A549 (cell line): ENCODE measurements around the gene KCNA5. TPM values are rescaled to one million over a fixed set of nuclear protein-coding genes. Genes with fewer than 3 reads are reported as not detected.

ENCODE experiments used
- ATAC-seq, 2 experiments: fragments of 200-7000 bp in 1 of 2; fragments of >200 bp in 1 of 2; cut with Nextera tagmentation in 1 of 2; cut with Tn5 transposase in 1 of 2; 3 replicates each; pipeline versions ENCODE4 v1.8.0 to v1.9.1; 2018 to 2020; ENCODE audit warnings: mild to moderate bottlenecking in 1 of 2, moderate library complexity in 1 of 2
- CTCF ChIA-PET: fragments of 300-600 bp; sonication (Branson Sonifier 250); formaldehyde crosslinking; extraction: SDS; loops from one replicate; lab custom pipeline; 2021; ENCODE audit warnings: antibody characterized with exemption, inconsistent platforms; lab: Yijun Ruan, JAX
- POLR2A ChIA-PET: fragments of 350-600 bp; formaldehyde crosslinking; extraction: SDS; loops from one replicate; lab custom pipeline; 2021; ENCODE audit warnings: antibody characterized with exemption, inconsistent platforms; lab: Yijun Ruan, JAX
- DNase-seq, 2 experiments: peaks; one replicate each; pipeline versions ENCODE4 v3.0.0 to v3.0.0-alpha.2; 2011 to 2016; ENCODE audit warnings: low read depth in 1 of 2, low spot score in 1 of 2
- FAIRE-seq: peaks from 2 replicates; lab custom pipeline; 2011; peaks lifted over from hg19 to GRCh38; lab: Jason Lieb, UNC
- H3K27ac ChIP-seq, 2 experiments: fragments of >200 bp; sonication (Bioruptor Twin); formaldehyde crosslinking; 3 replicates each; pipeline ENCODE4 v1.5.1; 2016 to 2017
- H3K4me1 ChIP-seq: fragments of >200 bp; sonication (Bioruptor Twin); formaldehyde crosslinking; 3 replicates; pipeline ENCODE4 v1.6.1; 2016
- H3K4me2 ChIP-seq: fragments of >200 bp; sonication (Bioruptor Twin); formaldehyde crosslinking; 3 replicates; pipeline ENCODE4 v1.6.1; 2016
- H3K4me3 ChIP-seq: fragments of >200 bp; sonication (Bioruptor Twin); formaldehyde crosslinking; 3 replicates; pipeline ENCODE4 v1.5.1; 2016
- H3K9me3 ChIP-seq: fragments of >200 bp; sonication (Bioruptor Twin); formaldehyde crosslinking; 3 replicates; pipeline ENCODE4 v1.6.1; 2016
- BHLHE40 ChIP-seq: IDR thresholded peaks from 2 replicates; pipeline ENCODE4 v1.6.1; 2012; ENCODE audit warnings: low read depth, low read length, inconsistent platforms
- CEBPB ChIP-seq, 2 experiments: fragments of >200 bp in 1 of 2; sonication (Bioruptor Twin) in 1 of 2; formaldehyde crosslinking in 1 of 2; IDR thresholded peaks; 2 replicates each; pipeline ENCODE4 v1.6.1; 2012 to 2016
- CHD4 ChIP-seq: fragments of 200-600 bp; sonication (generic); IDR thresholded peaks from 2 replicates; pipeline ENCODE4 v1.6.1; 2016; ENCODE audit warnings: antibody characterized with exemption, mild to moderate bottlenecking, borderline replicate concordance
- E2F6 ChIP-seq: IDR thresholded peaks from 2 replicates; pipeline ENCODE4 v1.6.1; 2012; ENCODE audit warnings: low read depth, borderline replicate concordance
- EHF ChIP-seq: fragments of 250-450 bp; sonication (Bioruptor Pico); IDR thresholded peaks from 2 replicates; pipeline ENCODE4 v1.5.0; 2020; ENCODE audit warnings: mild to moderate bottlenecking
- EP300 ChIP-seq, 2 experiments: fragments of >200 bp; sonication (Bioruptor Twin); formaldehyde crosslinking; IDR thresholded peaks; 2 replicates in 1 of 2; 3 replicates in 1 of 2; pipeline ENCODE4 v1.6.1; 2016 to 2017
- FOSB ChIP-seq: fragments of 250-450 bp; sonication (Bioruptor Pico); IDR thresholded peaks from 2 replicates; pipeline ENCODE4 v1.5.0; 2020; ENCODE audit warnings: mild to moderate bottlenecking, moderate library complexity
- FOXS1 ChIP-seq: fragments of 250-450 bp; sonication (Bioruptor Pico); IDR thresholded peaks from 2 replicates; pipeline ENCODE4 v1.5.0; 2020; ENCODE audit warnings: mild to moderate bottlenecking, moderate library complexity
- HOXB13 ChIP-seq: fragments of 250-450 bp; sonication (Bioruptor Pico); IDR thresholded peaks from 2 replicates; pipeline ENCODE4 v1.5.0; 2020; ENCODE audit warnings: low read depth, mild to moderate bottlenecking, moderate library complexity
- HOXB5 ChIP-seq: fragments of 250-450 bp; sonication (Bioruptor Pico); IDR thresholded peaks from 2 replicates; pipeline ENCODE4 v1.5.0; 2020; ENCODE audit warnings: mild to moderate bottlenecking, moderate library complexity
- JUN ChIP-seq, 2 experiments: fragments of >200 bp; sonication (Bioruptor Twin); formaldehyde crosslinking; IDR thresholded peaks; 2 replicates in 1 of 2; 3 replicates in 1 of 2; pipeline ENCODE4 v1.6.1; 2016 to 2017
- JUNB ChIP-seq: fragments of >200 bp; sonication (Bioruptor Twin); formaldehyde crosslinking; IDR thresholded peaks from 2 replicates; pipeline ENCODE4 v1.6.1; 2016
- MYC ChIP-seq: IDR thresholded peaks from 2 replicates; pipeline ENCODE4 v1.6.1; 2012; ENCODE audit warnings: mild to moderate bottlenecking, inconsistent platforms, low read length, improper control_type of control experiment, borderline replicate concordance
- NPAS2 ChIP-seq: fragments of 250-450 bp; sonication (Bioruptor Pico); IDR thresholded peaks from 2 replicates; pipeline ENCODE4 v1.8.0; 2022; ENCODE audit warnings: mild to moderate bottlenecking, moderate library complexity, borderline replicate concordance
- RAD21 ChIP-seq, 2 experiments: fragments of >200 bp in 1 of 2; sonication (Bioruptor Twin) in 1 of 2; formaldehyde crosslinking in 1 of 2; IDR thresholded peaks in 1 of 2; conservative IDR thresholded peaks in 1 of 2; 2 replicates in 1 of 2; 3 replicates in 1 of 2; pipeline ENCODE4 v1.6.1; 2012 to 2018; ENCODE audit warnings: inconsistent platforms in 1 of 2
- RFX5 ChIP-seq: fragments of 450-650 bp; IDR thresholded peaks from 2 replicates; pipeline ENCODE4 v1.7.1; 2014; ENCODE audit warnings: antibody characterized with exemption, mild to moderate bottlenecking, moderate library complexity
- RNF2 ChIP-seq: fragments of 200-600 bp; sonication (generic); IDR thresholded peaks from 2 replicates; pipeline ENCODE4 v1.6.1; 2016; ENCODE audit warnings: low read depth, mild to moderate bottlenecking, antibody characterized with exemption, moderate library complexity, borderline replicate concordance
- SMC3 ChIP-seq: fragments of >200 bp; sonication (Bioruptor Twin); formaldehyde crosslinking; IDR thresholded peaks from 3 replicates; pipeline ENCODE4 v1.6.1; 2018; ENCODE audit warnings: inconsistent platforms
- ZC3H11A ChIP-seq: fragments of 450-650 bp; IDR thresholded peaks from 2 replicates; pipeline ENCODE4 v1.6.1; 2014; ENCODE audit warnings: antibody characterized with exemption, mild to moderate bottlenecking
- ZNF302 ChIP-seq: fragments of 250-450 bp; sonication (Bioruptor Pico); IDR thresholded peaks from 2 replicates; pipeline ENCODE4 v1.9.0; 2021; ENCODE audit warnings: inconsistent platforms, mild to moderate bottlenecking, moderate library complexity
- WGBS: methylation state at CpG from one replicate; pipeline ENCODE4 v1.1.6; 2017; ENCODE audit errors: missing lambda C conversion rate; 5-methylcytosine and 5-hydroxymethylcytosine counted together
- polyA plus RNA-seq, 4 experiments: library from polyadenylated mRNA; depleted of rRNA in 3 of 4; stranded (reverse); fragments of >200 nt; fragmentation: RNase III in 1 of 4; extraction: RNeasy Plus Mini Kit Qiagen cat#74134 plus additional on column Dnase treatment in 1 of 4; gene quantifications; 2 replicates in 3 of 4; 3 replicates in 1 of 4; pipeline ENCODE4 v1.2.3, GENCODE V29; 2011 to 2017
- TF ChIP-seq, protein P1 (sequence below): fragments of 250-450 bp; sonication (Bioruptor Pico); IDR thresholded peaks from 2 replicates; pipeline ENCODE4 v1.5.0; 2020; ENCODE audit warnings: low read depth, mild to moderate bottlenecking, moderate library complexity
- TF ChIP-seq, protein P2 (sequence below): fragments of 450-650 bp; IDR thresholded peaks from 2 replicates; pipeline ENCODE4 v1.6.1; 2014; ENCODE audit warnings: antibody characterized with exemption
- TF ChIP-seq, protein P3 (sequence below): fragments of 150-350 bp; IDR thresholded peaks from 2 replicates; pipeline ENCODE4 v1.6.1; 2014; ENCODE audit warnings: low read depth, mild to moderate bottlenecking, low read length

The KCNA5 gene
- polyA plus RNA-seq, 2 of the 4 experiments (the other 2 are of a cell fraction), result not detected

DNA sequence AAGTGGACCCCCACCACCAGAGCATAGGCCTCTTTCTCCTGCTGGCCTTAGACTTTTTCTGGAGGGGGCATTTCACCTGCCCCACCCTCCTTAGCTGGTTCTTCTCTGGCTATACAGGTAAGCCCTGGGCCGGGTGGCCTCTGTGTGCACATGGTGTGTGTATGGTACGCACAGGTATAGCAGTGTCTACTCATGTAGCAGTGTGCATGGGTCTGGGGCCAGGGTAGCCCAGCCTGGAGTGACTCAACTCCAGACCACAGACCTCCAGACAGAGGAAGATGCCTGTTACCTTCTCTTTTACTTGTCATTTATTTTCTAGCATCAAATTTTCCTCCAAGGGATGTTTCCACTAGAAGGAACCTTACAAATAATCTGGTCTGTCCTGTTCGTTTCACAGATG is 6.9 kb downstream of the KCNA5 start:
- DNase-seq (no peak), ATAC-seq (no peak), FAIRE-seq (no peak)
- H3K27ac ChIP-seq, result no peak overlapping the region
- H3K4me2 ChIP-seq, result no peak overlapping the region
- no peaks in the 10 kb centered on the region for H3K9me3 ChIP-seq
- no peaks in the 10 kb centered on the region for H3K4me1 ChIP-seq
- ChIA-PET POLR2A (no interaction called here), CTCF (interaction anchor here (0.7 to 1.3 kb wide), 3 partner anchors 16 to 53 kb away, joined by 3 to 4 read pairs (median 3); no protein-coding TSS in a partner anchor)
- TF ChIP-seq NPAS2 (CRISPR knock-in tag), result no peak
- TF ChIP-seq JUNB, result no peak
- TF ChIP-seq HOXB13 (CRISPR knock-in tag), result no peak
- no peak for TF ChIP-seq JUN (IDR thresholded peaks at IDR 0.05)
- TF ChIP-seq CHD4, result no peak
- no peak for TF ChIP-seq RFX5
- TF ChIP-seq, protein P1, sequence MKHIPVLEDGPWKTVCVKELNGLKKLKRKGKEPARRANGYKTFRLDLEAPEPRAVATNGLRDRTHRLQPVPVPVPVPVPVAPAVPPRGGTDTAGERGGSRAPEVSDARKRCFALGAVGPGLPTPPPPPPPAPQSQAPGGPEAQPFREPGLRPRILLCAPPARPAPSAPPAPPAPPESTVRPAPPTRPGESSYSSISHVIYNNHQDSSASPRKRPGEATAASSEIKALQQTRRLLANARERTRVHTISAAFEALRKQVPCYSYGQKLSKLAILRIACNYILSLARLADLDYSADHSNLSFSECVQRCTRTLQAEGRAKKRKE (CRISPR knock-in tag), result no peak
- TF ChIP-seq, protein P2, sequence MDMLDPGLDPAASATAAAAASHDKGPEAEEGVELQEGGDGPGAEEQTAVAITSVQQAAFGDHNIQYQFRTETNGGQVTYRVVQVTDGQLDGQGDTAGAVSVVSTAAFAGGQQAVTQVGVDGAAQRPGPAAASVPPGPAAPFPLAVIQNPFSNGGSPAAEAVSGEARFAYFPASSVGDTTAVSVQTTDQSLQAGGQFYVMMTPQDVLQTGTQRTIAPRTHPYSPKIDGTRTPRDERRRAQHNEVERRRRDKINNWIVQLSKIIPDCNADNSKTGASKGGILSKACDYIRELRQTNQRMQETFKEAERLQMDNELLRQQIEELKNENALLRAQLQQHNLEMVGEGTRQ, result no peak
- no peak for TF ChIP-seq BHLHE40
- no peak for TF ChIP-seq HOXB5 (CRISPR knock-in tag)
- no peak for TF ChIP-seq MYC
- WGBS, result 10% methylated on average over 3 of the region's 3 CpGs
- no peak overlapping the region for H3K4me3 ChIP-seq

- no peak for DNase-seq
- ChIA-PET CTCF (interaction anchor here (1.3 to 2.0 kb wide), 2 partner anchors 8 to 28 kb away, joined by 3 to 4 read pairs; no protein-coding TSS in a partner anchor), POLR2A (no interaction called here)
These were observed 7.7 kb downstream of the KCNA5 start for GRCh38 chr12:5051334-5051733.

More at GRCh38 chr12:5051334-5051733, 7.7 kb downstream of the KCNA5 start:
- no peak overlapping the region for H3K4me3 ChIP-seq
- no peak for TF ChIP-seq RFX5
- TF ChIP-seq FOSB (CRISPR knock-in tag), result no peak
- TF ChIP-seq RNF2, result no peak
- TF ChIP-seq ZNF302, result no peak
- TF ChIP-seq NPAS2 (CRISPR knock-in tag), result no peak
- no peak for TF ChIP-seq FOXS1 (CRISPR knock-in tag)
- TF ChIP-seq HOXB13 (CRISPR knock-in tag), result no peak
- TF ChIP-seq, protein P3, sequence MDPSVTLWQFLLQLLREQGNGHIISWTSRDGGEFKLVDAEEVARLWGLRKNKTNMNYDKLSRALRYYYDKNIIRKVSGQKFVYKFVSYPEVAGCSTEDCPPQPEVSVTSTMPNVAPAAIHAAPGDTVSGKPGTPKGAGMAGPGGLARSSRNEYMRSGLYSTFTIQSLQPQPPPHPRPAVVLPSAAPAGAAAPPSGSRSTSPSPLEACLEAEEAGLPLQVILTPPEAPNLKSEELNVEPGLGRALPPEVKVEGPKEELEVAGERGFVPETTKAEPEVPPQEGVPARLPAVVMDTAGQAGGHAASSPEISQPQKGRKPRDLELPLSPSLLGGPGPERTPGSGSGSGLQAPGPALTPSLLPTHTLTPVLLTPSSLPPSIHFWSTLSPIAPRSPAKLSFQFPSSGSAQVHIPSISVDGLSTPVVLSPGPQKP, result no peak
- TF ChIP-seq RAD21 (conservative IDR thresholded peaks at IDR 0.05 in 1 of 2, IDR thresholded peaks at IDR 0.05 in 1 of 2), result no peak
- no peak for TF ChIP-seq CHD4
- TF ChIP-seq, protein P1 (CRISPR knock-in tag), result no peak
- TF ChIP-seq EHF (CRISPR knock-in tag), result no peak
- no peak for TF ChIP-seq JUNB
- TF ChIP-seq ZC3H11A, result no peak
- TF ChIP-seq CEBPB (IDR thresholded peaks at IDR 0.05), result no peak
- no peak for TF ChIP-seq E2F6
- TF ChIP-seq EP300 (IDR thresholded peaks at IDR 0.05), result no peak
- TF ChIP-seq SMC3, result no peak
- H3K9me3 ChIP-seq, result no peaks in the 10 kb centered on the region
- WGBS, result 0% methylated on average over 2 of the region's 2 CpGs
- H3K4me1 ChIP-seq, result no peaks in the 10 kb centered on the region
- no peak for FAIRE-seq
- no peak overlapping the region for H3K4me2 ChIP-seq
- H3K27ac ChIP-seq, result no peak overlapping the region
- no peak for ATAC-seq
